Right lobe of liver (tissue), 6 donors: ENCODE data around the gene LBR. TPM values are rescaled to one million over a fixed set of nuclear protein-coding genes. Genes with fewer than 3 reads are reported as not detected.

Experiments
- ATAC-seq, 4 donors: fragments of 200-7000 bp; cut with Tn5 transposase; one replicate each; pipeline ENCODE4 v1.9.1; 2020; ENCODE audit warnings: mild to moderate bottlenecking in 4 of 4, moderate library complexity in 4 of 4
- DNase-seq, 3 donors: peaks; one replicate each; pipeline ENCODE4 v3.0.0-alpha.2; 2020
- H3K27ac ChIP-seq, 3 donors: fragments of 200-600 bp; one replicate each; pipeline ENCODE4 v1.8.0; 2022
- H3K27me3 ChIP-seq, 2 donors: fragments of 200-600 bp; one replicate each; pipeline ENCODE4 v1.8.0; 2022
- H3K36me3 ChIP-seq, 4 donors: fragments of 200-600 bp; sonication (generic) in 1 of 4; one replicate each; pipeline versions ENCODE4 v1.5.1 to v1.8.0; 2017 to 2022; ENCODE audit warnings: control low read depth in 1 of 4
- H3K4me1 ChIP-seq, 4 donors: fragments of 200-600 bp; sonication (generic) in 1 of 4; one replicate each; pipeline versions ENCODE4 v1.5.1 to v1.8.0; 2017 to 2022; ENCODE audit warnings: control low read depth in 1 of 4
- H3K4me3 ChIP-seq, 3 donors: fragments of 200-600 bp; one replicate each; pipeline ENCODE4 v1.8.0; 2022
- H3K9me3 ChIP-seq, 4 donors: fragments of 200-600 bp; sonication (generic) in 1 of 4; one replicate each; pipeline versions ENCODE4 v1.5.1 to v1.8.0; 2017 to 2022; ENCODE audit warnings: control low read depth in 1 of 4
- POLR2A ChIP-seq: fragments of 450-650 bp; IDR thresholded peaks from one replicate; pipeline ENCODE4 v1.6.1; 2017; ENCODE audit warnings: antibody characterized with exemption, mild to moderate bottlenecking
- WGBS: methylation state at CpG from one replicate; pipeline ENCODE4 v1.1.6; 2018; ENCODE audit warnings: low coverage, low lambda C conversion rate; ENCODE audit not compliant: insufficient coverage; ENCODE audit errors: missing lambda C conversion rate; 5-methylcytosine and 5-hydroxymethylcytosine counted together
- intact Hi-C, 2 donors: fragments of 100-400 bp; cut with DNase I; formaldehyde crosslinking; loops; one replicate each; pipeline versions ENCODE4 v1.11.2 to v1.14.1; 2022
- total RNA-seq, 6 experiments: library from RNA; depleted of rRNA in 2 of 6; stranded (reverse); fragments of >200 nt in 2 of 6; fragmentation: NEBNext Ultra II Directional in 3 of 6; extraction: Animal tissue kit (Norgen Biotek cat#: 25700) in 3 of 6; gene quantifications; one replicate each; pipeline versions ENCODE4 v1.1.0 to v1.2.4, GENCODE V29; 2016 to 2023
- TF ChIP-seq, protein P1 (sequence below), 4 donors: fragments of 200-600 bp in 3 of 4; fragments of 450-650 bp in 1 of 4; IDR thresholded peaks; one replicate each; pipeline versions ENCODE4 v1.5.1 to v1.8.0; 2016 to 2022; ENCODE audit warnings: antibody characterized with exemption in 4 of 4, mild to moderate bottlenecking in 2 of 4
- donor health status: DM: no; HTN: yes; CAD: no.
- donor health status: DM: no; HTN: no; CAD: no.
- donor health status: DM: no; HTN: no; CAD: no.
- donor health status: DM: no; HTN: yes; CAD: no.
- donor health status: DM: no; HTN: yes; CAD: no.

The LBR gene
- total RNA-seq, 6 experiments from 2014 or later, result 21.9 to 41.8 (median 31.4) TPM

DNA sequence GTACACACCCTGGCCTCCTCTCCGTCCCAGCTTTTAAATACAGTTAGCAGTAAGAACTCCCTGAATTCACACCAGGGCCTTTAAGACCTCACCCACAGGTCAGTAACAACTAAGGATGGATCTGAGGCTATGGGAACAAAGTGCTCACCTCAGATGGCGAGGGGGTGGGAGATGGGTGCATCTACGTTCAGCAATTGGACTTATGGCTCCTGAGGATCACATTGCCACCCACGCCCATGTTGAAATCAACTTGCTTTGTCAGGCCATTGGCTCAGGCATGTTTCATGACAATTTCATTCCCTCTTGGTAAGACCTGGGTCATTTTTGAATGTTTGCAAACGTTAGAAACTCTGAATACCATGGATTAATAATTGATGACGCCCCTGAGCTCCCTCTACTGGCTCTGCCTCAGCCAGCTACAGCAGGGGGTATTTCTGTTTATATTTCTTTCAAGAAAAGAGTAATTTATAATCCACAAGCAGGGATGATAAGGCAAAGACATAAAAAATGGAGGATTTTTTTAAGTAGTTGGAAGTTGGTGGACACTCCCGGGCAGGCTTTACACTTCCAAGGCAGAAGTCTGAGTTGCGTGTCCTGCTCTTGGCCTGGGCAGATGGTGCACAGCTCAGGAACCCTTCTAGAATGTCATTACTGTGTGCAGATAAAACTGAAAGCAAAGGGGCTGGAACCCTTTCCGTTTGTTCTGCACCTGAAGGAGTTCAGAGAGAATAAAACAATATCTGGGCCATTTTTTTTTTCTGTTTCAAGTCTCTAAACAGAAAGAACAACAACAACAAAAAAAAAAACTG is 13.7 kb upstream of the LBR start:
- Histone ChIP-seq H3K27me3 (no peaks in the 10 kb centered on the region), H3K9me3 (peaks cover 0 to 3% (median 0%) of the 10 kb centered on the region in 4 donors), H3K27ac (peak overlapping the region; percentile 61 to 87 (median 76)), H3K4me1 (peaks cover 0 to 61% (median 26%) of the 10 kb centered on the region in 4 donors), H3K4me3 (no peak overlapping the region), H3K36me3 (no peaks in the 10 kb centered on the region)
- TF ChIP-seq POLR2A, result peak; percentile 49
- TF ChIP-seq, protein P1, sequence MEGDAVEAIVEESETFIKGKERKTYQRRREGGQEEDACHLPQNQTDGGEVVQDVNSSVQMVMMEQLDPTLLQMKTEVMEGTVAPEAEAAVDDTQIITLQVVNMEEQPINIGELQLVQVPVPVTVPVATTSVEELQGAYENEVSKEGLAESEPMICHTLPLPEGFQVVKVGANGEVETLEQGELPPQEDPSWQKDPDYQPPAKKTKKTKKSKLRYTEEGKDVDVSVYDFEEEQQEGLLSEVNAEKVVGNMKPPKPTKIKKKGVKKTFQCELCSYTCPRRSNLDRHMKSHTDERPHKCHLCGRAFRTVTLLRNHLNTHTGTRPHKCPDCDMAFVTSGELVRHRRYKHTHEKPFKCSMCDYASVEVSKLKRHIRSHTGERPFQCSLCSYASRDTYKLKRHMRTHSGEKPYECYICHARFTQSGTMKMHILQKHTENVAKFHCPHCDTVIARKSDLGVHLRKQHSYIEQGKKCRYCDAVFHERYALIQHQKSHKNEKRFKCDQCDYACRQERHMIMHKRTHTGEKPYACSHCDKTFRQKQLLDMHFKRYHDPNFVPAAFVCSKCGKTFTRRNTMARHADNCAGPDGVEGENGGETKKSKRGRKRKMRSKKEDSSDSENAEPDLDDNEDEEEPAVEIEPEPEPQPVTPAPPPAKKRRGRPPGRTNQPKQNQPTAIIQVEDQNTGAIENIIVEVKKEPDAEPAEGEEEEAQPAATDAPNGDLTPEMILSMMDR (IDR thresholded peaks at IDR 0.05), result peak; percentile 49 to 73 (median 63)
- DNase-seq (peak in 1 of 3 donors; percentile 87), ATAC-seq (peak; percentile 64 to 81 (median 77))
- whole genome bisulfite sequencing, result 20% methylated on average over 9 of the region's 9 CpGs
- intact Hi-C loops, result no loop called here

DNA sequence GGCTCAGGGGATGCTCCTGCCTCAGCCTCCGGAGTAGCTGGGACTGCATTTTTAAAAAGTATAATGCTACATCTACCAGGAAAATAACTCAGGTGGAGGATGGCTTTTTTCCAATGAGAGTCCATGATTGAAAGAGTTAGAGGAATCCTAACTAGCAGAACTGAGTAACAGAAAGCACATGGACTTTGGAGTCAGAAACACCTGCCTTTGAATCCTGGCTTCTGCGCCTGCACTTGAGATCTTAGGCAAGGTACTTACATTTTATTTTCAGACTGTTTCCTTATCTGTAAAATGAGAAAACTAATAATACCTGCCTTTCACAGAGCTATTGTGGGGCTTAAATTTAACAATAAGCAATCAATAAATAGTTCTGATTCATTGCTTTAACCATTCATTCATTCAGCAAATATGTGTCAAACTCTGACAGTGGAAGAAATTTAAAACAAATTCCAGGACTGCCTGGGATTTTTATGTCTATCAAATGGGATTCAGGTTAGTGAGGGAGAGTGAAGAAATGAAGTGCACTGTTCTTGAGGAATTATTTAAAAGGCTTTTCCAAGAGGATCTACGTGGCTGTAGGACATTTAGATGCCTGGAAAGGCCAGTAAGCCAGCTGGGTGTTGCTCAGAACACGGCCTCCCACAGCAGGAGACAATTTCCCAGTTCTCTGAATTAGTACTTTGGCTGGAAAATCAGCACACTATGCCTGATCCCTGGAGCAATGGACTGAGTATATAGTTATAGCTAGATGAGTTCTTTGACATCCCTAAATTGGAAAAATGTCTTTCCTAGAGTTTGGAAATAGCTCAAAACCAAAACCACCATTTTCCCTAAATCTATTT is 12.8 kb upstream of the LBR start:
- DNase-seq, result no peak
- peak overlapping the region; percentile 25 to 87 (median 76) for H3K27ac ChIP-seq
- no peak for ATAC-seq

DNA sequence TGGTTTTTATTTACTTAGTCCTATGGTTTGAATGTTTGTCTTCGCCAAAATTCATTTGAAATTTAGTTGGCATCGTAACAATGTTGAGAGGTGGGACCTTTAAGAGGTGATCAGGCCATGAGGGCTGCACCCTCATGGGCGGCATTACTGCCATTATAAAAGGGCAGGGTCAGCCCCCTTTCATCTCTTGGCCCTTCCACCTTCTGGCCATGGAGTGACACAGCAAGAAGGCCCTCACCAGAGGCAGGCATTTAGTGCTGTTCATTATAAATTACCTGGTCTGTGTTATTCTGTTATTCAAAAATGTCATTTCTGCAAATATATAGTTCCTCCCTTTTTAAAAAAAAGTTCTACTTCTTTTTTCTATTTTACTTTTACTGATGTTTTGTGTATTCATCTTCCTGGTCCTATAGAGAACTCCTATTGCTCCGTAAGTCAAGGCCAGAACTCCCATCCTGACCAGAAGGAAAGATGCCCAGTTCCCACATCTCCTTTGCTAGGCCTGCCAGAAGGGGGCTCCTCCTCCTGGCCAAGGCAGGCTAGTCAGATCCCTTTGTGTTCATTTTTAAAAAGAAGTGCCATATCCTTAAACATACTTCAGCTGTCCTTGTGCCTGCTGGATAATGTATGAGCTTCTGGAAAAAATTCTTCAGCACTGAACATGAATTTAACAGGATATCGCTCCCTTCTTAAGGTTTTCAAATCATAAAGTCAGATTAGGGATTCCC is 10.0 kb upstream of the LBR start:
- TF ChIP-seq, protein P1 (IDR thresholded peaks at IDR 0.05), result peak; percentile 14 to 39 (median 34)
- TF ChIP-seq POLR2A, result no peak
- Histone ChIP-seq H3K27ac (no peak overlapping the region), H3K27me3 (no peaks in the 10 kb centered on the region), H3K4me1 (peaks cover 0 to 28% (median 10%) of the 10 kb centered on the region in 4 donors), H3K36me3 (no peaks in the 10 kb centered on the region), H3K4me3 (no peak overlapping the region), H3K9me3 (peaks cover 0 to 3% (median 0%) of the 10 kb centered on the region in 4 donors)
- 71% methylated on average over 5 of the region's 5 CpGs for whole genome bisulfite sequencing
- DNase-seq, result no peak
- intact Hi-C loops, result no loop called here
- ATAC-seq, result no peak

More for the DNA sequence above, 12.8 kb upstream of the LBR start:
- Histone ChIP-seq H3K9me3 (peaks cover 0 to 3% (median 0%) of the 10 kb centered on the region in 4 donors), H3K27me3 (no peaks in the 10 kb centered on the region), H3K4me1 (peaks cover 0 to 54% (median 23%) of the 10 kb centered on the region in 4 donors), H3K4me3 (no peak overlapping the region), H3K36me3 (no peaks in the 10 kb centered on the region)
- no peak for TF ChIP-seq POLR2A
- TF ChIP-seq, protein P1 (IDR thresholded peaks at IDR 0.05), result no peak
- 66% methylated on average over 4 of the region's 4 CpGs for WGBS
- intact Hi-C loops, result no loop called here

DNA sequence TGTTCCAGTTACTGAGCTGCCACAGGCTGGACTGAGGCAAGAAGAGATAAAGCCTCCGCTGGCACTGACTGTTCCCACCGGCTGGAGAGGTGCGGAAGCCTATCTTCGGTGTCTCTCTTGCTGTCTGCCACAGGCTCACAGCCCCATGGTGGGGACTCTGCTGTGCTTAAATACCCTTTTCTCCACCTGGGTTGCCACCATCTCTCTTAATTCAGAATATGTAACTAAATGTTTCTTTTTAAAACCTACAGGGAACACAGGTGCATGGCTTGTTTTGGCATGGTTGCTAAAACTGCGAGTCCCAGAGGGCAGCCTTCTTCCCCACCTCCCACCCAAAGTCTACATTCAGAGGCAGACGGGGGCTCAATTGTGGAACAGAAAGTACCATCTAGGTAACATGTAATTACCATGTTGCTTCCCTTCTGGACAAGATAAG is 8.1 kb upstream of the LBR start:
- Histone ChIP-seq H3K9me3 (peaks cover 0 to 3% (median 0%) of the 10 kb centered on the region in 4 donors), H3K27ac (no peak overlapping the region), H3K36me3 (no peaks in the 10 kb centered on the region), H3K4me1 (peaks cover 0 to 12% (median 4%) of the 10 kb centered on the region in 4 donors), H3K4me3 (no peak overlapping the region), H3K27me3 (no peaks in the 10 kb centered on the region)
- intact Hi-C loops, result no loop called here
- WGBS, result 71% methylated on average over 5 of the region's 6 CpGs
- TF ChIP-seq, protein P1 (IDR thresholded peaks at IDR 0.05), result no peak
- TF ChIP-seq POLR2A, result no peak
- no peak for DNase-seq
- no peak for ATAC-seq
